GF-D8 (cell line): Measurements from ENCODE around the gene ZXDA.

ENCODE experiments used
- DNase-seq: peaks from one replicate; lab custom pipeline; 2025; lab: John Stamatoyannopoulos, UW

Gene ZXDA

DNA sequence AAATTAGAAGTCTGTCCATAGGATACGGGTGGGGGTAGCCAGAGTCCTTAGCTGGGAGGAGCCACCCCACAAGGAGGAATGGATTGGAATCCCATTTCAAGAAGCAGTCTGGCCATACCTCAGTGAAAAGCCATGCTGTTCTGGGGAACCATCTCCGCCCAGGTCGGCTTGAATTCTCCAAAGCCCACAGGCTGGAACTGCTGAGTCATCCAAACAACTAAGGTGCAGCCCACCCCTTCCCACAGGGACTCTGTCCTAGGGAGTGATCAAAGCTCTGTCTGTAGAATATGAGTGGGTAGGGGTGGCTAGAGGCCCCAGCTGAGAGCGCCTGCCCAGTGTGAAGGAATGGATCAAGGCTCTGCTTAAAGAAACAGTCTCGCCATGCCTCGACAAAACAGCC lies 38.8 kb downstream of the ZXDA start:
- DNase-seq: no peak
